Central memory CD8-positive, alpha-beta T cell (primary cell): ENCODE data around the gene SURF4.
A peak's percentile ranks its signal among the peaks of the same experiment; 100 is the strongest.

ENCODE experiments used
- ATAC-seq: fragments of 150-1000 bp; cut with Tn5 transposase; replicated peaks from 2 replicates; pipeline ENCODE4 v1.10.0; 2022; ENCODE audit warnings: mild to moderate bottlenecking, moderate FRiP score, moderate number of reproducible peaks; ENCODE audit not compliant: poor library complexity, severe bottlenecking; ENCODE audit errors: extremely low read depth
- DNase-seq, 2 donors: peaks; one replicate each; pipeline ENCODE4 v3.0.0; 2021; ENCODE audit warnings: low spot score in 2 of 2
- H3K27ac Mint-ChIP-seq: one replicate; pipeline ENCODE4 v1.8.0; 2022; ENCODE audit warnings: low read depth, mild to moderate bottlenecking, moderate library complexity, mixed read lengths
- H3K27me3 Mint-ChIP-seq: one replicate; pipeline ENCODE4 v1.8.0; 2022; ENCODE audit warnings: mixed read lengths
- H3K36me3 Mint-ChIP-seq: one replicate; pipeline ENCODE4 v1.8.0; 2022; ENCODE audit warnings: mild to moderate bottlenecking, moderate library complexity, mixed read lengths; ENCODE audit not compliant: insufficient read depth
- H3K4me1 Mint-ChIP-seq: one replicate; pipeline ENCODE4 v1.8.0; 2022; ENCODE audit warnings: mixed read lengths
- H3K4me3 Mint-ChIP-seq: one replicate; pipeline ENCODE4 v1.8.0; 2022; ENCODE audit warnings: mild to moderate bottlenecking, moderate library complexity, mixed read lengths
- H3K9me3 Mint-ChIP-seq: one replicate; pipeline ENCODE4 v1.8.0; 2022; ENCODE audit warnings: mixed read lengths

SURF4 gene

DNA sequence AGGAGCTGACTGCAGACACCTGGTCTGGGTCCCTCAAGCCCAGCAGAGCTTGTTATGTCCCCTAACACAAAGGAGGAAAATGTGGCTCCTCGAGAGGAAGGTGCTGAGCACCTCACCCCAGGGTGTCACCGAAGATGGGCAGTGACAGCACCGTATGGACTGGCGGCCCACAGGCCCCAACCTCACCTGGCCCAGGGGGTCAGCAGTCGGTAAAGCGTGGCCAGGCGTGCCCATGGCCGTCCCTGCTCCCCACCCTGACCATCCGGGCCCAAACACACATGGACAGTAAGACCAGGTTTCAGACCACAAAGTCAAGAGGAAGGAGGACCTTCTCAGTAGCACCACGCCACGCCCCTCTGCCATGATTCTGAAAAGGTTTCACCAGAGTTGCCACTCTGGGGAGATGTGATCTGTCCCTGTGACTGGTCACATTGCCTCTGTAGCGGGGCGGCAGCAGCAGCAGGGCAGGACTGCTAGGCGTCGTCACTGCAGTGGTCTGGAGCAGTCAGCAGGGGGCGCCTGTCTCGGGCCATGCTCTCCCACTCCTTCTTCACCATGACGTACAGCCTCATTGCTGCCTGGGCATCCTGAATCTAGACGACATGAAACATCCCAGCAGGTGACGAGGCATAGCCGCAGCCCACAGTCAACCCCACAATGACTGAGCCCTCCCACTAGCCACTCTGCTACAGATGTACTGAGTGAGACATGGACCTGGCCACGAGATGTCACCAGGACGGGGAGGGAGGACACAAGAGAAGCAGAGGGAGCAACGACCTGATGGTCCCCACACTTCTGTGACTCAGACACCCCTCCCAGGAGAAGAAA is 30.8 kb upstream of the SURF4 start:
- peak; percentile 73 for DNase-seq
- ATAC-seq = peak; percentile 88
- Mint-ChIP-seq H3K27me3 (no peaks in the 10 kb centered on the region), H3K9me3 (no peaks in the 10 kb centered on the region), H3K4me3 (no peak overlapping the region), H3K27ac (peak overlapping the region; percentile 73), H3K36me3 (peaks cover 40% of the 10 kb centered on the region), H3K4me1 (peaks cover 20% of the 10 kb centered on the region)

DNA sequence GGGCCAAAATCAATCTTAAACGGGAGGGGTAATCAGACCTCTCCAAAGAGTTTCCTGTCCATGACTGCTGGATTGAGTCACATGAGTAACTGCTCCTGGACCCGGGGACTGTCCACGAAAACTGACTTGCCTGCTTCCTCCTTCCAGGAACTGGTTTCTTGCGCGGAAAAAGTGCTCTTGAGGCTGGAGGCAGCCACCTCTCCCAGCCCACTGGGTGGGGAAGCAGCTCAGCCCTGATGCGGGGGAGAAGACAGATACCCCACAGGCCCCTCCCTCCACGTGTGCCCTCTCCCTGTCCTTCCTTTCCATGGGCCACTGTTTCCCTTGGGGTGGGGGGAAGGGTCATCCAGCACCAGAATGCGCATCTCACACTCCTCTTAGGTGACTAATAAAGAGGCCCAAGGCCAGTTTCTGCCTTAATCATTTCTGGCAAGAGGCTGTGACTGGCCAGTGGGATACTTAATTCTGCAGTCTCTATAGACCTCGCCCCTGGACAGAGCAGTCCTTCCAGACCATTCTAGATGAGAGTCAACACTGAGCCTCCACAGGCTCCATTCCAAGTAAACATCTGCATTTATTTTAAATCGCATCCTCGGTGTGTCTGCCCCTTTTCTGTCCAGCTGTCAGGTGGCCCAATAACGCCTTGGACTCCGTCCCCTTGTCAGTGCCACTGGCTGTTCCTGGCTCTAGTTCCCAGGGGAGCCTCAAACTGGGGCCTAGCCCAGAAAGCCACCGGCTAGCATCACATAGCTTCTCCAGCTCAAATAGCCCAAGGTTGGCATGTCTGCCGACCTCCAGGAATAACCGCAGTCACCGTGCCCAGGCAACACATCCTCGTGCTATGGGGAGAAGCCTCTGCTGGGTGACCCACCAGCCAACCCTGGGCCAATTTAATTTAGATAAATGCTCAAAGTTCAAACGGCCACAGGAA is 29.9 kb upstream of the SURF4 start:
- no peak overlapping the region for H3K4me3 Mint-ChIP-seq
- H3K4me1 Mint-ChIP-seq = peaks cover 20% of the 10 kb centered on the region
- ATAC-seq = no peak
- H3K9me3 Mint-ChIP-seq = no peaks in the 10 kb centered on the region
- no peak overlapping the region for H3K27ac Mint-ChIP-seq
- no peaks in the 10 kb centered on the region for H3K27me3 Mint-ChIP-seq
- H3K36me3 Mint-ChIP-seq = peaks cover 39% of the 10 kb centered on the region
- DNase-seq = no peak

- Mint-ChIP-seq H3K27me3 (no peaks in the 10 kb centered on the region), H3K4me1 (peaks cover 14% of the 10 kb centered on the region), H3K4me3 (no peak overlapping the region), H3K27ac (peak overlapping the region; percentile 32), H3K9me3 (no peaks in the 10 kb centered on the region), H3K36me3 (peaks cover 29% of the 10 kb centered on the region)
- DNase-seq (no peak), ATAC-seq (no peak)
Observed at GRCh38 chr9:133404454-133405002, 28.7 kb upstream of the SURF4 start.

GRCh38 chr9:133403766-133404453 is 28.1 kb upstream of the SURF4 start:
- Mint-ChIP-seq H3K36me3 (peaks cover 25% of the 10 kb centered on the region), H3K27ac (peak overlapping the region; percentile 32)

GRCh38 chr9:133402689-133403088 is 26.8 kb upstream of the SURF4 start:
- Mint-ChIP-seq H3K9me3 (no peaks in the 10 kb centered on the region), H3K4me1 (peaks cover 14% of the 10 kb centered on the region), H3K4me3 (no peak overlapping the region), H3K27ac (no peak overlapping the region), H3K36me3 (peaks cover 20% of the 10 kb centered on the region), H3K27me3 (no peaks in the 10 kb centered on the region)
- ATAC-seq (no peak), DNase-seq (no peak)

More at GRCh38 chr9:133403766-133404453, 28.1 kb upstream of the SURF4 start:
- H3K9me3 Mint-ChIP-seq = no peaks in the 10 kb centered on the region
- DNase-seq = peak; percentile 42 to 43
- H3K4me1 Mint-ChIP-seq = peaks cover 14% of the 10 kb centered on the region
- H3K4me3 Mint-ChIP-seq = no peak overlapping the region
- peak; percentile 42 for ATAC-seq
- no peaks in the 10 kb centered on the region for H3K27me3 Mint-ChIP-seq

DNA sequence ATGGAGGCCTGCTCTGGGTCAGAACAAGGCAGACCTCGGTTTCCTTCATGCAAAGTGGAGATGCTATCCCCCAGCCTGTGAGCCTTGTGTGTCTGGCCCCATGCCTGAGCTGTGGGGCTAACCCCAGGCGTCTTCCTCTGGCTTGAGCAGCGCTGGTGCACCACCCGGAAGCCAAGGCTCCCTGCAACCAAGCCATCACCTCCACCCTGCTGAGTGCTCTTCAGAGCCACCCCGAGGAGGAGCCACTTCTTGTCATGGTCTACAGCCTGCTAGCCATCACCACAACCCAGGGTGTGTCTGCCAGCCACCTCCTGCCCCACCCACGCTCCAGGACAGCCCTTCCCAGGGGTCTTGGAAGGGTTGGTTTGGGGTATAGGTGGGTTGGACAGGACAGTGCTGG is 25.7 kb upstream of the SURF4 start:
- DNase-seq (no peak), ATAC-seq (no peak)
- Mint-ChIP-seq H3K9me3 (no peaks in the 10 kb centered on the region), H3K27ac (no peak overlapping the region), H3K36me3 (peaks cover 10% of the 10 kb centered on the region), H3K4me3 (no peak overlapping the region), H3K27me3 (no peaks in the 10 kb centered on the region), H3K4me1 (peaks cover 8% of the 10 kb centered on the region)

DNA sequence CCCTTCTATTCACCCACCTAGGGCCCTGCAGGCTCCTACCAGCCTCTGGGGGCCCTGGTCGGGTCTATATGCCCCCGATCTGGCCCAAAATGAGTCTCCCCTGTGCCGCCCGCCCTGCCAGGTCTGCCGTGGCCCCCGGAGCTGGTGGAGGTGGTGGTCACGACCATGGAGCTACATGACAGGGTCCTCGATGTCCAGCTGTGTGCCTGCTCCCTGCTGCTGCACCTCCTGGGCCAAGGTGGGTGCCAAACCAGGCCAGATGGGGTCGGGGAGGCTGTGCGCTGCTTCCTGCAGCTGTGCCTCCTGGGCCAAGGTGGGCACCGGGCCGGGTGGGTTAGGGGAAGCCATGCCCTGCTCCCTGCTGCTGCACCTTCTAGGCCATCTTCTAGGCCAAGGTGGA is 24.4 kb upstream of the SURF4 start:
- H3K4me3 Mint-ChIP-seq = no peak overlapping the region
- H3K36me3 Mint-ChIP-seq = peaks cover 8% of the 10 kb centered on the region
- H3K27me3 Mint-ChIP-seq = peaks cover 4% of the 10 kb centered on the region
- H3K4me1 Mint-ChIP-seq = peaks cover 6% of the 10 kb centered on the region
- ATAC-seq (no peak), DNase-seq (no peak)
- H3K27ac Mint-ChIP-seq = no peak overlapping the region
- no peaks in the 10 kb centered on the region for H3K9me3 Mint-ChIP-seq

DNA sequence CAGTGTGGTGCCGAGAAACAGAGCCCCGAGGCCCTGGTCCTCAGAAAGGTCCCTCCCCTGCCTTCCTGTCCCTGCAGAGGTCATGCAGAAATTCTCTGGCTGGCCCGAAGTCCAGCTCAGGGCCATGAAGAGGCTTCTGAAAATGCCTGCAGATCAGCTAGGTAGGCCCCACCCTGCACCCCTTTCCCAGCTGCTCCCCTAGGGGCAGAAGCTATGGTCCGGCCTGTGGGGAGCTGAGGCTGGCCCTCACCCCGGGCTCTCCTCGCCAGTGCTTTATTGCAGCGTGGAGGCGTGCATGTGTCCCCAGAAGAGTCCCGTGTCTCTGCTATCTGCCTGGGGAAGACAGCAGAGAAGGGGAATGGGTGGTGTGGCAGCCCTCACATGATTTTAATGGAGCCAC is 22.0 kb upstream of the SURF4 start:
- H3K4me3 Mint-ChIP-seq = no peak overlapping the region
- no peaks in the 10 kb centered on the region for H3K9me3 Mint-ChIP-seq
- peaks cover 5% of the 10 kb centered on the region for H3K36me3 Mint-ChIP-seq
- ATAC-seq = no peak
- H3K27me3 Mint-ChIP-seq = peaks cover 14% of the 10 kb centered on the region
- no peaks in the 10 kb centered on the region for H3K4me1 Mint-ChIP-seq
- DNase-seq = no peak
- no peak overlapping the region for H3K27ac Mint-ChIP-seq

DNA sequence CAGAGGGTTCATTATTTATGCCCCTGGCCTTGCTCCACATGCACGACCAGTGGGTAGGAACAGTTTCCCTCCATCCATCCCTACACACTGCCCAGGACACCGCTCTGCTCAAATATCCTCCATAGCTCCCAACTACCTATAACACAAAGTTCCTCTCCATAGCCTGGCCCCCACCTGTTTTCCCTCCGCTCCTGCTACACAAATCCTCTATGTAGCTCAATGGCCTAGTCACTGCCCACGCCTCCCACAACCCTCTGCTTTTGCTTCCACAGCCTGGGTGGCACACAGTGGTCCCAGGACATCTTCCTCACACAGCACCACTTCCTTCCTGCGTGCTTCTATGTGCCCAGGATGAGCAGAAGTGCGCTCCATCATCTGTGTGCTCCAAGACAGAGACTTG is 21.5 kb upstream of the SURF4 start:
- peaks cover 5% of the 10 kb centered on the region for H3K36me3 Mint-ChIP-seq
- no peak overlapping the region for H3K4me3 Mint-ChIP-seq
- no peak overlapping the region for H3K27ac Mint-ChIP-seq
- no peak for ATAC-seq
- no peaks in the 10 kb centered on the region for H3K9me3 Mint-ChIP-seq
- H3K27me3 Mint-ChIP-seq = peaks cover 14% of the 10 kb centered on the region
- no peak for DNase-seq
- no peaks in the 10 kb centered on the region for H3K4me1 Mint-ChIP-seq

DNA sequence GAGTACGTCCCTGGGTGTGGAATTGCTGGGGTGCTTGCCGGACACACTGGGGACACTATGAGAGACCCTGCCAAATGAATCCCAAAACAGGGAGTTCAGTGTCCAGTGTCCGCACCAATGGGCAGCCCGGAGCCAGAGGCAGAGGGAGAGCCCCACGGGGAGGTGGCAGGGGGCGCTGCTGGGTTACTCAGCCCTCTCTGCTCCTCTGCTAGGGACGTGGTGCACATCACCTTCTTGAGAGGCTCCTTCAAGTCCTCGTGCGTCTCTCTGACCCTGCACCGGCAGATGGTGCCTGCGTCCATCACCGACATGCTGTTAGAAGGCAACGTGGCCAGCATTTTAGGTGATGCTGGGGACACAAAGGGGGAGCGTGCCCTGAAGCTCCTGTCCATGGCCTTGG is 21.1 kb upstream of the SURF4 start:
- H3K27ac Mint-ChIP-seq = no peak overlapping the region
- peaks cover 14% of the 10 kb centered on the region for H3K27me3 Mint-ChIP-seq
- DNase-seq = no peak
- H3K36me3 Mint-ChIP-seq = peaks cover 5% of the 10 kb centered on the region
- no peak for ATAC-seq
- H3K4me1 Mint-ChIP-seq = no peaks in the 10 kb centered on the region
- no peaks in the 10 kb centered on the region for H3K9me3 Mint-ChIP-seq
- H3K4me3 Mint-ChIP-seq = no peak overlapping the region

- Mint-ChIP-seq H3K9me3 (no peaks in the 10 kb centered on the region), H3K4me3 (no peak overlapping the region), H3K27me3 (peaks cover 25% of the 10 kb centered on the region), H3K36me3 (peaks cover 1% of the 10 kb centered on the region), H3K4me1 (no peaks in the 10 kb centered on the region), H3K27ac (no peak overlapping the region)
- ATAC-seq = no peak
- DNase-seq = no peak
Observed at GRCh38 chr9:133394687-133395271, 18.9 kb upstream of the SURF4 start.

DNA sequence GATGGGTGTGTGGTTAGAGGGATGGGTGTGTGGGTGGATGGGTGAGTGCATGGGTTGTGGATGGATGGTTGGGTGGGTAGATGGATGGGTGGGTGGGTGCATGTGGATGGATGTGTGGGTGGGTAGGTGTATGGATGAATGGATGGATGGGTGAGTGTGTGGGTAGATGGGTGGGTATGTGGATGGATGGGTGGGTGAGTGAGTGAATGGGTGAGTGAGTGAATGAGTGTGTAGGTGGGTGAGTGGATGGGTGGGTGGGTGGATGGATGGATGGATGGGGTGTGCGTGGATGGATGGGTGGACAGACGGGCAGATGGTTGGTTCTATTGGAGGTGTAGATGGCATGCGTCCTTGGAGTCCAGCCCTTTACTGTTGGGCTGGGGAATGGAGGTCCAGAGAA is 17.5 kb upstream of the SURF4 start:
- no peaks in the 10 kb centered on the region for H3K9me3 Mint-ChIP-seq
- ATAC-seq (no peak), DNase-seq (no peak)
- H3K27me3 Mint-ChIP-seq = peaks cover 30% of the 10 kb centered on the region
- no peaks in the 10 kb centered on the region for H3K4me1 Mint-ChIP-seq
- H3K36me3 Mint-ChIP-seq = peaks cover 1% of the 10 kb centered on the region
- H3K27ac Mint-ChIP-seq = no peak overlapping the region
- no peak overlapping the region for H3K4me3 Mint-ChIP-seq
